ENCODE results near the gene TRIM50.

- TF ChIP-seq EZH2 (IDR thresholded peaks at IDR 0.05; ENCODE audit: borderline replicate concordance, low read length) (no peak), CTCF (IDR thresholded peaks at IDR 0.05; ENCODE audit: low read length) (no peak)
Measured at GRCh38 chr7:73308074-73308664, 19.7 kb downstream of the TRIM50 start.
